ENCODE data around the gene SP2.

DNA sequence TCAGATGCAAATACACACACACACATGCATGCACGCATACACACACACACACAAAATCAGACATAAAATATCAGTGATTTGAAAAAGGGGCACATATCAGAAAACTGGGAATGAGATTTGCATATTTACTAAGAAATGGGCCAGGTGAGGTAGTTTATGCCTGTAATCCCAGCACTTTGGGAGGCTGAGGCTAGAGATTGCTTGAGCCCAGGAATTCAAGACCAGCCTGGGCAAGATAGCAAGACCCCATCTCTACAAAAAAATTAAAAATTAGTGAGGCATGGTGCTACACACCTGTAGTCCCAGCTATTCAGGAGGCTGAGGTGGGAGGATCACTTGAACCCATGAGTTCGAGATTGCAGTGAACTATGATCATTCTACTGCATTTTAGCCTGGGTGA lies 23.0 kb downstream of the SP2 start:
- no peak for TF ChIP-seq EP300 (IDR thresholded peaks at IDR 0.05; ENCODE audit: borderline replicate concordance)
- TF ChIP-seq, protein P1, sequence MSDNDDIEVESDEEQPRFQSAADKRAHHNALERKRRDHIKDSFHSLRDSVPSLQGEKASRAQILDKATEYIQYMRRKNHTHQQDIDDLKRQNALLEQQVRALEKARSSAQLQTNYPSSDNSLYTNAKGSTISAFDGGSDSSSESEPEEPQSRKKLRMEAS (IDR thresholded peaks at IDR 0.05) = no peak

Data from Ishikawa (cell line).